Embryonic facial prominence (tissue), 1 donor: ENCODE data around the gene GNL2.

Experiments
- DNase-seq: peaks from one replicate; pipeline ENCODE4 v3.0.0-alpha.2; 2016; ENCODE audit errors: extremely low spot score

Gene GNL2

DNA sequence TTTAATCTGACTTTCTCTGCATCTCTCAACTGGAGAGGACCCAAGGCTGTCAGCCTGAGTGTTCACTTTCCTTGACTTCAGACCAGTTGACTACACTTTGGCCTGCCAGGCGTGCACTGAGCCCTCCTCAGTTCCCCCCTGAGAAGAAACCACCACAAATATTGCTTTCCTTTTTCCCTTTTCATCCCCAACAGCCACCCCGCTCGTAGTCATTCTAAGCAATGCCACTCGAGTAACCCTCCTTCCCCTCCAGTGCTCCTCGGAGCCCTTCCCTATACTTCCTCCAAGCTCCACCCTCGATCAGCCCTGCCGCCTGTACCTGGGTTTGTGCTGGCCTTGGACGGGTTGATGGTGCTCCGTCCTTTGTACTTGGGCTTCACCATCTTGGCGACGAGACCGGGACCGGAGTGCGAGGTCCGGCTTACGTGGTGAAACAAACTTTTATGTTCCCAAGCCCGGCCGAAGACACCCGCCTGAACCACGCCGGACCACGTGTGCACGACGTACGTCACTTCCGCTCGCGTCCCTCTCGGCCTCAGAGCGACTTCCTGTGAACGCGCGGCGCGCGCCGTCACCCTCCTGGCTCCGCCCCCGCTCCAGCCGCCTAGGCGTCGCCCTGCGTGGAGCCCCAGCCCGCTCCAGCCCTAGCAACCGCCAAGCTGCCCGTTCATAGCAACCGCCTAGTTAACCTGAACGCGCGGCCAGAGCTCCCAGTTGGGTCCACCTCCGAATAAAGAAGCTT is at the start of gene GNL2:
GNL2 (minus strand) TSS at position 498 of the 742 bp plus-strand sequence; CDS start at position 383, 115 bp downstream.
- DNase-seq: peak; percentile 95

DNA sequence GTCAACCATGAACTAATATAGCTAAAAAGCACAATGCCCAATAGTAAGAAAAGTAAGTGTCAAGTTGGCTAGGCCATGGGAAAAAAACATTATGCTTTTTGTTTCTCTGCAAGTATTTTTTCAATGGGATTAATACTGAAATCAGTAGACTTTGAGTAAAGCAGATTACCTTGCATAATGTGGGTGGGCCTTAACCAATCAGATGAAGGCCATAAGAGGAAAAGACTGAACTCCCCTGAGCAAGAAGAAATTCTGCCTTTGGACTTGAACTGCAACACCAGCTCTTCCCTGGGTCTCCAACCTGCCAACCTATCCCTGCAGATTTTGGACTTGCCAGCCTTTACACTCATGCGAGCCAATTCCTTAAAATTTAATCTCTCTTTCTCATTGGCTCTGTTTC is 45.3 kb upstream of the GNL2 start:
- DNase-seq: no peak

DNA sequence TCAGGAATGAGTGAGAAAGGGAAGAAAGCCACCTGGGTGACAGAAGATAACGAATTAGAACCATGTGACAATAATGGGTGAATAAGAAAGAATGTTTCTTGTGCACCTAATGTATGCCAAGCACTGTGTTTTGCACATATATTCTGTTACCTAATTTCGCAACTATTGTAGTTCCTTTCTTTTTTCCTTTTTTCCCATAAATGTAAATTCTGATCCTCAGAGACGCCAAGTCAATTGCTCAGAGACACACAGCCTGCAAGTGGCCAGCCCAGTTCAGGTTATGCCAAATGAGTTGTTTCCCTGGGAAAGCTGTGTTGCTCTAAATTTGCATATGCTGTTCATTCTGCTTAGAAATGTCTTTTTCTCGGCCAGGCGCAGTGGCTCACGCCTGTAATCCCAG is 40.7 kb upstream of the GNL2 start:
- DNase-seq: no peak

DNA sequence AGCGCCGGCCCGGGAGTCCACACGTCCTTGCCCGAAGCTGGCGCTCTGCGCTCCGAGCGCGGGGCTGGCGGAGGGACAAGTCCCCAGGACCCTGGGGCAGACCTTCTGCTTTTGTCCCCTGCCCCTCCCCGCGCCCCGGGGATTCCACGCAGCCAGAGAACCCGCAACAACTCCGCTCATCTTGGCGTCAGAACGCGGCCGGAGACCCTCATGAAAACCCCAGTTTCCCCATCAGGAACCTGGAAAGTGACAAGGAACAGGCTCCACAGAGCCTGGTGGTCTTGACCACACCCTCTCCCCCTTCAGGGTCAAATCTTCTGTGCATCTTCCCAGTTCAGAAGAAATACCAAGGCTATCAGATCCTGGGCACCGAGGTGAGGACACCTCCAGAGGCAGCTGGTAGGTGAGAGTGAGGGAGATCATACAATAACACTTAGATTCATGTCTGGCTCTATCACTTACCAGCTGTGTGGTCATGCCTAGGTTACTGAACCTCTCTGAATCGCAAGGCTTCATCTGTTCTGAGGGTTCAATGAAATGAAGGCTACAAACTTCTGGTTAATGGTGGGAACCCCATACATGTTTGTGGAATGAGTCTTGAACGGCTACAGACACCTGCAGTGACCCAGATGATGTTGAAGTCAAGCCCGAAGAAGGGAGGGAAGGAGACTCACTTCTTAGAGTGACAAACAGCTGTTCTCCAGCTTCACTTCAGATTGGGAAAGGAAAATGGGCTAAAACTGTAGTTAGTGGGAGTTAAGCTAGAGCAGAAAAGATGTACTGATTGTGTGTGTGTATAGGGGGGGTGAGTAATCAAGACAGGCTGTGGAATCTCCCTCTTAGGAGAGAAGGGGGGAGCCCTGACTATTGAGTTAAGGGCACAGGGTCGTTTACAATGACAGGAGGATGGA is 39.5 kb upstream of the GNL2 start:
- no peak for DNase-seq

DNA sequence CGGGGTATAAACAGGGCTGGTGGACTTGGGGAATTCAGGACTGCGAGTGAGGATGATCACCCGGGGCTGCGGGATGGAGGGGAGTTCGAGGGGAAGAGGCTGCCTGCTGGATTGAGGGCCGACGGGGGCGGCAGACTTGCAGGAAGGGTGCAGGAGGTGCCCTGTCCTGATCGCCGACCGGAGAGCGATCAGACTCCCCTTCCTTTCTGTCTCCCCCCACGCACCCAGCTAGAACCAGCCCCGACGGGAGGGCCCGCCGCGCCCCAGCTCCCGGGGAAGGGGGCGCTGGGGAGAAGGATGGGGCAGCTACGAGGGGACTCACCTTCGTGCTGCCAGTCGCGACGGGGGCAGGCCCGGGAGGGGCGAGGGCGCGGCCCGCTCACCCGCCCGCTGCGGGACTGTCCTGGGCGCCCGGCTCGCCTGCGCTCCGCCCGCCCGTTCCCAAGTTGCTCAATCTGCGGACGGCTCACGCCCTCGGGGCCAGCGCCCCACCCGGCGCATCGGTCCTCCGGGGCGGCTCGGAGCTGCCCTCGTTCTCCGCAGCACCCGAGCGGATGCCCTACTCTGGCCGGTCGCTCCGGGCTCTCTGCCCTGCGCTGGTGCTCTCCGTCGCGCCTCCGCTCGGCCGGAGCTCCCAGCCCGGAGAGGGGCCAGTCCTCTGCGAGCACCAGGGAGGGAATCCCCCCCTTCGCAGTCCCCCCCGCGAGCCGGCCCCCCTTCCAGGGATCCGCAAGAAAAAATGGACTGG is 38.7 kb upstream of the GNL2 start, which contains the start of gene RSPO1:
RSPO1 (minus strand) TSS at position 649 of the 748 bp plus-strand sequence. CDS start 5,231 bp downstream, outside the sequence.
- DNase-seq: no peak

DNA sequence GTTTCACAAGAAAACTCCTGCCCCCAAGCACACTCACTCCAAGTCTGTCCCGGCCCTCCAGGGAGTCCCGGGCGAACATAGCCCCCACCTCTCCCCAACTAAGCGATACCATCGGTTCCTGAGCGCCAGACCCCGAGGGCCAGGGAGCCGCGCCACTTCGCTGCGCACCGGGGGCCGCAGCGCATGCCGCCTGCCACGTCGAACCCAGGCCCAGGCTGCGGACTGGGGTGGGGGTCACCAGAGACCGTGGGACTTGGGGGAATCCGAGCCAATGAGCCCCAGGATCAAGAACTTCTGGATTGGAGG is 38.2 kb upstream of the GNL2 start:
- no peak for DNase-seq

DNA sequence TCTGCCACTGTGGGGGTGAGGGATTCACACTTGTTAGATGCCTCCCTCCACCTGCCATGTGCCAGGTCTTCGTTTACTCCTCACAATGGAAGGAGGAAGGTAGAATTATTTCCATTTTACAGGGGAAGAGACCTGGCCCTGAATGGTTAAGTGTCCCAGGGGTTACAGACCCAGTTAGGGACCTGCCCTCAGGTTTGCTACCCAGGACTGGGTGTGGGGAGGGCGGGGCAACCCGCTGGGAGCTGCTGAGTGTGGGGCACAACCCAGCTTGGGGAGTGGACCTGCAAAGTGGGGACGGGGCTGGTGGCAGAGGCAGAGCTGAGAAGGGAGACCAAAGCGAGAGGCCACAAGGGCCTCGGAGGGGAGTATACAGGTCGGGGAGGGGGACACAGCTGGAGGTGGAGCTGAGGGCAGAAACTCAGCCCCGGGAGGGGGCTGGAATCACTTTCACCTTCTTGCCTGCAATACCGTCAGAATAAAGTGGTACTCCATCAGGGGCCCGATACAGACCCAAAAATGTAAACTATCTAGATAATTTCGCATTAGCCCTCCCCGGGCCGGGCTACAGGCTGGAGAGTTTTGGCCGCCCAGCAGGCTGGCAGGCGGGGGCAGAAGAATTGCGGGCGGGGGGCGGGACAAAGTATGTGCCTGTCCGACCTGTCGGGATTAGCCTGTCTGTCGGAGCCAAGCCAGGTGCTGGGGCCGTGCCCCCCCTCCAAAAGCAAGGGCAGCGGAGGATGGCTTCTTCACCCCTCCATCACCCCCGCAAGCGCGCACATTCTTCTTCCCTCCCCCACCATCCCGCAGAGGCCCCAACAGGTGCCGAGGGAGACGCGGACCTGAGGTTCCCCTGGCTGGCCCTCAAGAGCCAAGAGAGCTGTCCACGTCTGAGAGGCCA is 37.6 kb upstream of the GNL2 start:
- no peak for DNase-seq

DNA sequence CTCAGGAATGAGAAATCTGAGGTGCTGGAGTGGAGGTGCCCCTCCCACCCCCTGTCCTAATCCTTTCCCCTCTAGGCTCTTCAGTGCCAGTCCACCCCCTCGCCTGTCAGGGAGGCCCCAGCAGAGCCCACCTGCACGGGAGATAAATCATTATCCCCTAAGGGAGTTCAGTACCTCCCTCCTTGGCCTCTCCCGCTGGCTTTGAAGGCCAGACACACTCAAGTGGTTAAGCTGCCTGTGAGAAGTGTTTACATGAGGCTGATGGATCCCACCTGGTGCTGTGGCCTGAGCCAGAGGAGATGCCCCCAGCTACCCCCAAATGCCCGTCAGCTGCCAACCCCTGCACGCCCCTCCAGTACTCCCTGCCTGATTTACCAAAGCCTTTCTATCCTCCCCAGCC is 35.3 kb upstream of the GNL2 start:
- no peak for DNase-seq

DNA sequence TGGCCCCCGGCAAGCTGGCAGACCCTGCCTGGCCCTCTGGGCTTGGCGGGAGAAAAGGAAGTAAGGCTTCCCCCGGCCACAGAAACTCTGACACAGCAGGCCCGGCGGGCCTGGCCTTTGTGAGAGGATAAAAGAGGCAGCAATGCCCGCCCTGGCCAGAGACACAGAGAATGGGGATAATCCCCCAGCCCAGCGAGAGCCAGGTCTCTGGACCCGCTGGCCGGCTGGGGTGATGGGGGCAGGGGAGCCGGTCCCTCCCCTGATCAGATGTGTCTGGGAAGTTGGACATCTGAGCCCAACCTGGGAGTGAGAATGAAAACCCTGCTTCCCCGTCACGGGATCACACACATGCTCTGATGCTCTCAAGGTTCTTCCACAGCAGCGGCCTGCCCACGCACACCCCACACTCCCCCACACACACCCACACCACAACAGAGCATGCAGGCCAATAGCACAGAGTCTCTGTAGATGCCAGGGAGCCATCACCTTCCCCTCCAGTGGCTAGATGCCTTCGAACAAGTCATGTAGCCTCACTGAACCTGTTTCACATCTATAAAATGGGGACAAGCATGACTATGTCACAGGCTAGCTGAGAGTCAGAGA is 34.8 kb upstream of the GNL2 start:
- no peak for DNase-seq

DNA sequence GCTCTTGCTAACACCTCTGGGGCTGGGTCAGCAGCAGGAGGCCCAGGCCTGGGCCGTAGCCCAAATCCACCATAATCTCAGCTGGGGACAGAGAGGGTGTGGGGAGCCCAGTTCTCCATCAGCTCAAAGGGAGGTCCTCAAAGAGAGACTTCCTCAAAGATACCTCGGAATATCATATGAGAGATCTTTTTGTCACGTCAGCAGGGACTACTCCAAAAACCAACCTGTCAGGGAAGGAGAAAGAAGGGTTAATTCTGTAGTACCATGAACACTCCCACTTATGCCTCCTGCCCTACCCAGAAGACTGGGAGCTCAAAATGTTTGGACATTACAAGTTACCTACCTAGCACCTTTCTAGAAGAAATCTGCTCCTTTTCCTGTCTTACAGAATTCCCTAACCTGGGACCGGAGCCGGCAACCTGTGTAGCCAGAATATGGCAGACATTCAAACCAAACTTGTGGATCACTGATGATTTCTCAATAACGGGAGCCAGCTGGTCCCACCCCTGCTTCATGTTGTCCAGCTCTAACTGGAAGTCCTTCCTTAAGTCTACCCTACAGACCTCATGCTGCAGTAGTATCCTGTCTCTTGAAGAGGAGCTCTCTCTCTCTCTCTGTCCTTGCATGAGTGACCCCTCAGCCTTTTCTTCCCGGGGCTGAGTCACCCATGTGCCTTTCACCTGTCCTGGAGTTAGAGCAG is 34.1 kb upstream of the GNL2 start:
- no peak for DNase-seq

DNA sequence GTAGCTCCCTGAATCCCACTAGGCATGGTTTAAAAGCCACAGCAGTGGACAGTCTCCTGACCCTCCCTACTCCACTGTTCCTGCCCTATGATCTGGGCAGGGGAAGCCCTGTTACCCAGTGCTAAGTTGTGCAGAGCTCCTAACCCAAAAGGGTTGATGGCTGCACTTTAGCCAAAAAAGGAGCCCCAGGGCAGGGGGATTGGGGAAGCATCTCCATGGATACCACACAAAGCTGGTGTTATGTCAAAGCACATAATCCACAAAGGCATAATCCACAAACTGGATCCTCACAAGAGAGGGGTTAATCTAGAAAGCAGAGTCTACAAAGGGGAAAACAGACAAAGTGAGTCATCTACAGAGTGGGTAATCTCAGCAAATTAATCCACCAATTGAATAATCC is 33.3 kb upstream of the GNL2 start:
- no peak for DNase-seq

DNA sequence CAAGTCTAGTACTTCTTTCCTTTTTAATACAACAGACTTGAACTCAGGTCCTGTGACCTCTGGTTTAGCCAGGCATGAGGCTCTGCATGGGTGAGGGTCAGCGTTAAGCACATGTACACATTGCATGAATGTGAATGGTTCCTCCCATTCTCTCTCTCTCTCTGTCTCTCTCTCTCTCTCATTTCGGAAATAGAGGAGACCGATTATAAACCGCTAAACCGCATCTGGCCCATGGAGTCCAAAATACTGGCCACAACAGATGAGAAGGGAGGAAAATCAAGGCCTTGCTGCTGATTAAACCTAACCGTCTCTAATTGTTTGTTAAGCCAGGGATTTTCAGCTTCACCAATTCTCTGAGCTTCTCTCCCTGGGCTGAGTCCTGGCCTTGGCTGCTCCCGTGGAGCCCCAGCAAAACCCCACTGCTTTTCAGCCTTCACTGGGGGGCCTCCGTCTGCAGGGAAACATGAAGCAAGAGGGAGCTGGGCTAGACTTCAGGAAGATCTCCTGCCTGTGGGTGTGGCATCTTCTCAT is 32.4 kb upstream of the GNL2 start:
- DNase-seq: no peak

DNA sequence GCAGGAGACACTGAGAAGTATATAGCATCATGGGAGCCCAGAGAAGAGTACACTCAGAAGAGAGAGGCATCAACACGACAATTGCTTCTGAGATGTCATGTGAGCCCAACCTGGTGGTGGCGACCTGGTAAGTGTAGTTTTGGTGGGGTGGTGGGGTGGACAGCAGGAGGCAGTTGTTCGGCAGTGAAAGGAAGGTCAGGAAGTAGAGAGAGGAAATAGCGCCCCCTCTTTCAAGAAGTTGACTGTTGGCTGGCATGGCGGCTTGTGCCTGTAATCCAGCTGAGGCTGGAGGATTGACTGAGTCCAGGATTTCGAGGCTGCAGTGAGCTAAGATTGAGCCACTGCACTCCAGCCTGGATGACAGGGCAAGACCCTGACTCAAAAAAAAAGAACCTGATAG is 26.4 kb upstream of the GNL2 start:
- DNase-seq: no peak

DNA sequence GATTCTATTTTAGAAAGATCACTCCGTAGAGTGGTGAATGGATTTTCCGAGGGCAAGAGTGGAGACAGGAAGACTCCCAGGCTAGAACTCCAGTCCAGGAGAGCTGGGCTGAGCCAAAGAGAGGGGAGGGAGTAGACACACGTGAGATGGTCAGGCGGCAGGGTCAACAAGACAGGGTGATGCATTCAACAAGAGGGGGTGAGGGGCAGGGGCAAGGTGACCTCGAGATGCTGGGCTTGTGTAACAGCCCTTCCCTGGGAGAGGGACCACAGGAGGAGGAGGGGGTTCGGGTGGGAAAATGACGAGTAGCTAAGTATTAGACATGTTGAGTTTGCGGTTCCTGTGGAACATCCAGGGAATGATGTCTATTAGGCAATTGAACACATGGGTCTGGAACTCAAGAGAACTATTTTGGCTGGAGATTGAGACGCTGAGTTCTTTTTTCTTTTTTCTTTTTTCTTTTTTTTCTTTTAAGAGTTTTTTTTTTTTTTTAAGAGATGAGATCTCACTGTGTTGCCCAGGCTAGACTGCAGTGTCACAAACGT is 25.7 kb upstream of the GNL2 start:
- DNase-seq: no peak

DNA sequence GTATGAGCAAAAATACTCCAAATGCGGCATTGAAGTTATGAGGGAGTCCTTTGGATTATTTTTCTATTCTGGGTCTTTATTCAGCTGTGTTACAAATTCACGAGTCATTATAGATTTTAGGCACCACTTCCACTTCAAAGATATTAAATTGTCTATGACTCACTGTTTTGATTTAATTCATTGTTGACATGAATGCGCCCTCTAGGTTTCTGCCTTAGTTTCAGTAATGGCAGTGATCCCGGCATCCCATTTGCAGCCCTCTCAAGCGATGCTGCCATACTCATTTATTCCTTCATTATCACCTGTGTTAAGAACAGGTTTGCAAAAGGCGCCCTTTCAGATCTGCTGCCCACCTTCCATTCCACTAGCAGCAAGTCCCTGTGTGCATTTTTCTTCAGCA is 25.0 kb upstream of the GNL2 start:
- DNase-seq: no peak

DNA sequence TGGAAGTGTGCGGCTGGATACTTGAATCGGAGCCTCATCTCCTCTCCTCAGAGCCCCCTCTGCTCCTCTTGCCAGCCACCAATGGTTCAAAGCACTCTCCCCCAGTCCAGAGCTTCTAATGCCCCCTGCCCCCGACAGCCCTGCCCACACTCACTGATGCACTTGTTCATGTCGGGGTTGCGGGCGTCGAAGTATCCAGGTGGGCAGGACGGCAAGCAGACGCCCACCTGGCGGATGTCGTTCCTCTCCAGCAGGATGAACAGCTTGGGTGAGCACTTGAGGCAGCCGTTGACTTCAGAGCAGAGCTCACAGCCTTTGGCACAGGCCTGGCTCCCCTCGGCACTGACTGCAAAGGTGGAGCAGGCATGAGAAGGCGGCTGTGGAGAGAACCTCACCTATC is 20.6 kb upstream of the GNL2 start:
- no peak for DNase-seq

DNA sequence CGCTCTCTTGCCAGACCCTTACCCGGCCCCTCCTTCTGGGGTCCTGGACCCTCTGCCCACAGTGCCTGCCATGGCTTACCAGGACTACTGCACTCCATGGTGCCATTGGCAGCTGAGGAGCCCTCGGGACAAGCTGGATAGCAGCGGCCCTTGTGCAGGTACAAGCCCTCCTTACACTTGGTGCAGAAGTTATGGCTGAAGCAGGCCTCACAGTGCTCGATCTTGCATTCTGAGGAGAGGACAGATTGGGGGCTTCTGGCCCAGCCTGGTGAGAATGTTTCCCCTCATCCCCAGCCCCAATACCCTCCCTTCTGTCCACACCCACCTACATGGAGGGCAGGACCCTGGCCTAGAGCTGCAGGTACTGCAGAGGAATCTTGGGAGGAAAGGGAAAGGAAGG is 18.4 kb upstream of the GNL2 start:
- DNase-seq: no peak

DNA sequence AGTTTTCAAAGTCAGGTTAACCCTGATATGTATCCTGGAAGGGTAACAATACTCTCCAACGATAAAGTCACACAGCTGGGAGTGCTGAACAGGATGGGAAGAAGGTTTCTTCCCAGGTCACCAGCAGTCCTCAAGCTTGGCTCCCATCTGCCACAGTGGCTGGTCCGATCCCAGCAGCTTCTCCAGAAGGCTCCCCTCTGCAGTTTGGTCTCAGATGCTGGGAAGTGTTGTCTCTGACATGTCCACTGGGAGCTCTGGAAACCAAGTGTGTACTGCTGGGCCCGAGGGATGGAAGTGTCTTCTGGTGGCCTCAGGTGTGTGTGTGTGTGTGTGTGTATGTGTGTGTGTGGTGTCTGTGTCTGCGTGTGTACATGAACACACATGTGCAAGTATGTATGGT is 16.4 kb upstream of the GNL2 start:
- no peak for DNase-seq

DNA sequence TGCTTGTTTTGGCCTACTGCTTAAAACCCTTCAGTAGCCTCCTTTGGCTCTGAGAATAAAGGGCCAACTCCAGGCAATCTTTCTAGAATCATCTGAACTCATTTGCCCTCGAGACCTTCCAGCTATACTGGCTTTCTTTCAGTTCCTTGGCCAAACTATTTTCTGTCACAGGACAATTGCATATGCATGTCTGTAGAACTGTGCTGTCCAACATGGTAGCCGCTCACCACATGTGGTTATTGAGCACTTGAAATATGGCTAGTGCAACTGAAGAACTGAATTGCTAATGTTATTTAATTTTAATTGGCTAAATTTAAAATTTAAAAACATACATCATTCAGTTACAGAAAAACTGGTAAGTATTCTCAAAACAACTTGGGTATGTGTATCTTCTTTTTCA is 14.3 kb upstream of the GNL2 start:
- DNase-seq: no peak

DNA sequence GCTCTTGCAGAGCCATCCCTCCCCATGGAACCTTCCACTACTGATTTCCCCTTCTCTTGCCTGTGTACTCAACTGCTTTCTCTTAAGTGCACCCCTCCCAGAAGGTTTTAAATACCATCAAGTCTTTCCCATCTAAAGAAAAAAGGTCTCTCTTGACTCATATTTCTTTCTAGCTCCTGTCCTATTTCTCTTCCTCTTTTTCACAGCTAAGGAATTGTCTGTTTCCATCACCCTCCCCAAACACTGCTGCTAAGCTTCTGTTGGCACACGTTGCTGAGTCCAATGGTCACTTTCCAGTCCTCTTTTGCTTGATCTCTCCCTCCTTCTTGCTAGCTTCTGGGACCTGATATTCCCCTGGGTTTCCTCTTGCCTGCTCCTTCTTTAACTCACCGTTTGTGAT is 13.3 kb upstream of the GNL2 start:
- no peak for DNase-seq
